Astrocyte of the hippocampus (primary cell): ENCODE measurements around the gene OR5P2.
"Not testable (repeated sequence)": the region's sequence is repeated elsewhere in the genome, so short reads cannot be mapped to it uniquely, and the experiment has no call there.

Experiments
- DNase-seq: peaks from one replicate; pipeline ENCODE4 v3.0.0; 2011; ENCODE audit warnings: low read depth, low spot score

Gene OR5P2

DNA sequence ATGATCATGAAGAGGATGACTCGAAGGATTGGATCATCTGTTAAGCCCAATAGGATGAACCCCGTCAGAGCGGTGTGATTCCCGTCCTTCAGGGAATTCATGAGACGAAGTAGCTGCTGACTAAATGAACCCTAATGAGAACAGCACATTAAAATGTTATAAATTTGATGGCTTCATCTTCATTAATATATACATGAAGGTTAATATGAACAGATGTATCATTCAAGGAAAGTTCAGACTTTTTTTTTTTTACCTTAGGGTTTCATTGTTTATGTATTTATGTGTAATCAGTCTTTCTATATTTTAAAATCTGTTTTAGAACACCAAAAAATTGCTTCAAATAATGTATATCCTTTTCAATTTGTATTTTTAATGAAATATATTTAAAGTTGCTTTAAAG is at the start of gene OR5P2:
TSS of gene OR5P2 (minus strand) at position 101 of the 400 bp plus-strand sequence. CDS start at position 101, 0 bp downstream.
- DNase-seq, result no peak

DNA sequence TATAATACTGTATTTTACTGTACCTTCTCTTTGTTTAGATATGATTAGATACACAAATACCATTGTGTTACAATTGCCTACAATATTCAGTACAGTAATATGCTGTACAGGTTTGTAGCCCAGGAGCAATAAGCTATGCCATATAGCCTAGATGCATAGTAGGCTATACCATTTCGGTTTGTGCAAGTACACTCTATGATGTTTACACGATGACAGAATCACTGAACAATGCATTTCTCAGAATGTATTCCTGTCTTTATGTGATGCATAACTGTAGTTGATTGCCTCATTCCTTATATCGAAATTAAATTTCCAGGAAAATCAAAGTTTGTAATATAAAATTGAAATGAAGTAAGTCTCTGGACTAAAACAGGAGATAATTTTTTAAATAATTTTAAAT is 49.3 kb upstream of the OR5P2 start:
- DNase-seq, result no peak

GRCh38 chr11:7844986-7845385 is 48.2 kb upstream of the OR5P2 start:
- no peak for DNase-seq

GRCh38 chr11:7844521-7844920 is 47.8 kb upstream of the OR5P2 start:
- DNase-seq, result no peak

GRCh38 chr11:7840578-7840977 is 43.8 kb upstream of the OR5P2 start:
- DNase-seq, result no peak

DNA sequence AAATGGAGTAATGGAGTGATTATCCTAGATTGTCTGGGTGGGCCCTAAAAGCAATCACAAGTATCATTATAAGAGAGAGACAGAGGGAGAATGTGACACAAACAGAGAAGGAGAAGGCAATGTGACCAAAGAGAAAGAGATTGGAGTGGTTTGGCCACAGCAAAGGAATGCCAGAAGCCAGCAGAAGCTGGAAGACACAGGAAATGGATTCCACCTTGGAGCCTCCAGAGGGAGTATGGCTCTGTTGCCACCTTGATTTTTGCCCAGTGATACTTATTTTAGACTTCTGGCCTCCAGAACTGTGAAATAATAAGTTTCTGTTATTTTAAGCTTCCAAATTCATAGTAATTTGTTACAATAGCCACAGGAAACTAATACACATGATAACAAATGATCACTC is 36.8 kb upstream of the OR5P2 start:
- DNase-seq, result no peak

DNA sequence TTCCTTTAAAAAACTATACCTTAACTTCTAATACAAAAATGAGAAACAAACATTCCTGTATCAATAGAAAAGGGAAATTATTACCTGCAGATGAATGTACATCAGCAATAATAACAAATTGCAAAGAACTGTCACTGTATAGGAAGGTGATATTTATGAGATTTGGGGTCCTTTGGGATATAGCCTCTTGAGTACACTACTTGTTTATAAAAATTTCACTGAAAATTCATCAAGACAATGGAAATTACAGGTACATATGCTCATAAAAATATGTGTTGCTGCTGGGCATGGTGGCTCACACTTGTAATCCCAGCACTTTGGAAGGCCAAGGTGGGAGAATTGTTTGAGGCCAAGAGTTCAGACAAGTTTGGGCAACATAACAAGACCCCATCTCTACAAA is 34.0 kb upstream of the OR5P2 start, which contains the start of gene OR5P3:
TSS of gene OR5P3 (minus strand) at position 101 of the 400 bp plus-strand sequence.
- no peak for DNase-seq

DNA sequence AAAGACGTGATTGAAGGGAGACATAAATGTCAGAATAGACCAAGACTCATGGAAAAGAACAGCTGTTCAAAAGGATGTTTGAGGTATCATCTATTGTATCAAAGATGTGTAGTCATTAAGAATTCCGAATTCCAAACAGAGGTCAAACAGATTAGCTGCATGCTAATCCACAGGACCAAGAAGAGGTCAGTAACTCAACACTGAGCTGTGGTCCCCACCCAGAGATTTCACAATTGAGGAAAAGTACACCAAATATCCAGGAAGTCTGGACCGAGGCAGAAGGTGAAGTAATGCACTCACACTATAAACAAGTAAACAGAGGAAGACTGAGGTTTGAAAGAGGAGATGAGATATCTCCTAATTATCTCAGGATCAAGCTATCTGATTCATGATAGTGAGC is 29.6 kb upstream of the OR5P2 start:
- no peak for DNase-seq

- DNase-seq, result not testable (repeated sequence)
These were observed 23.7 kb upstream of the OR5P2 start for GRCh38 chr11:7820417-7820816.

DNA sequence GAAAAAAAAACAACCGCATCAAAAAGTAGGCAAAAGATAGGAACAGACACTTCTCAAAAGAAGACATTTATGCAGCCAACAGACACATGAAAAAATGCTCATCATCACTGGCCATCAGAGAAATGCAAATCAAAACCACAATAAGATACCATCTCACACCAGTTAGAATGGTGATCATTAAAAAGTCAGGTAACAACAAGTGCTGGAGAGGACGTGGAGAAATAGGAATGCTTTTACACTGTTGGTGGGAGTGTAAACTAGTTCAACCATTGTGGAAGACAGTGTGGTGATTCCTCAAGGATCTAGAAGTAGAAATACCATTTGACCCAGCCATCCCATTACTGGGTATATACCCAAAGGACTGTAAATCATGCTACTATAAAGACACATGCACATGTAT is 18.2 kb upstream of the OR5P2 start:
- DNase-seq, result not testable (repeated sequence)

- DNase-seq, result not testable (repeated sequence)
These were observed 13.6 kb upstream of the OR5P2 start for GRCh38 chr11:7810301-7810700.

GRCh38 chr11:7793233-7793632 is 3.5 kb downstream of the OR5P2 start:
- DNase-seq, result no peak

- DNase-seq, result no peak
These were observed 9.5 kb downstream of the OR5P2 start for GRCh38 chr11:7787239-7787638.

GRCh38 chr11:7775689-7776088 is 21.1 kb downstream of the OR5P2 start:
- DNase-seq, result no peak

DNA sequence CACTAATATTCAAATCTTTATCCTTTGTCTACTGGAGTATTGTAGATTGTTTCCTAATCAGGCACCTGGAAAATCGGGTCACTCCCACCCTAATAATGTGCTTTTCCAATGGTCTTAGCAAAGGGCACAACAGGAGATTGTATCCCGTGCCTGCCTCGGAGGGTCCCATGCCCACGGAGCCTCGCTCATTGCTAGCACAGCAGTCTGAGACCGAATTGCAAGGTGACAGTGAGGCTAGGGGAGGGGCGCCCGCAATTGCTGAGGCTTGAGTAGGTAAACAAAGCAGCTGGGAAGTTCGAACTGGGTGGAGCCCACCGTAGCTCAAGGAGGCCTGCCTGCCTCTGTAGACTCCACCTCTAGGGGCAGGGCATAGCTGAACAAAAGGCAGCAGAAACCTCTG is 32.4 kb downstream of the OR5P2 start:
- not testable (repeated sequence) for DNase-seq

GRCh38 chr11:7759010-7759409 is 37.7 kb downstream of the OR5P2 start:
- DNase-seq, result no peak

GRCh38 chr11:7749456-7749855 is 47.3 kb downstream of the OR5P2 start:
- no peak for DNase-seq
